Ascending aorta (tissue), 2 donors: ENCODE results near the gene PLCD3. TPM values are rescaled to one million over a fixed set of nuclear protein-coding genes. Genes with fewer than 3 reads are reported as not detected.

Experiments used
- DNase-seq, 2 donors: peaks; one replicate each; pipeline ENCODE4 v3.0.0-alpha.2; 2019; ENCODE audit warnings: low spot score in 2 of 2
- H3K27ac ChIP-seq, 2 donors: fragments of 200-600 bp; sonication (generic); one replicate each; pipeline ENCODE4 v1.5.1; 2016 to 2017; ENCODE audit warnings: mild to moderate bottlenecking in 1 of 2
- H3K27me3 ChIP-seq: fragments of 200-600 bp; sonication (generic); one replicate; pipeline ENCODE4 v1.5.1; 2017
- H3K36me3 ChIP-seq, 2 donors: fragments of 200-600 bp; sonication (generic); one replicate each; pipeline ENCODE4 v1.5.1; 2016
- H3K4me1 ChIP-seq, 2 donors: fragments of 200-600 bp; sonication (generic); one replicate each; pipeline ENCODE4 v1.5.1; 2016 to 2017; ENCODE audit warnings: mild to moderate bottlenecking in 1 of 2
- H3K4me3 ChIP-seq, 2 donors: fragments of 200-600 bp; sonication (generic); one replicate each; pipeline ENCODE4 v1.5.1; 2016 to 2017; ENCODE audit warnings: mild to moderate bottlenecking in 1 of 2
- H3K9me3 ChIP-seq, 2 donors: fragments of 200-600 bp; sonication (generic); one replicate each; pipeline ENCODE4 v1.5.1; 2016
- CTCF ChIP-seq, 3 experiments: fragments of 200-600 bp in 2 of 3; fragments of 450-650 bp in 1 of 3; sonication (generic) in 2 of 3; IDR thresholded peaks; one replicate each; pipeline ENCODE4 v1.5.1; 2016 to 2019; ENCODE audit warnings: antibody characterized with exemption in 3 of 3, mild to moderate bottlenecking in 1 of 3, moderate library complexity in 1 of 3
- intact Hi-C: fragments of 100-400 bp; cut with DNase I; formaldehyde crosslinking; loops from one replicate; pipeline ENCODE4 v1.15.1; 2023
- total RNA-seq: library from RNA; depleted of rRNA; stranded (reverse); fragments of >200 nt; gene quantifications from one replicate; pipeline ENCODE4 v1.1.0, GENCODE V29; 2016

The PLCD3 gene
- total RNA-seq, 1 donor from 2014 or later: 65.5 TPM

GRCh38 chr17:45104029-45104428 lies 28.3 kb downstream of the PLCD3 start:
- no peak for TF ChIP-seq CTCF (IDR thresholded peaks at IDR 0.05)
- Histone ChIP-seq H3K36me3 (peaks cover 76 to 80% of the 10 kb centered on the region in 2 donors), H3K4me1 (peaks cover 9 to 15% of the 10 kb centered on the region in 2 donors), H3K4me3 (no peak overlapping the region), H3K27me3 (no peaks in the 10 kb centered on the region), H3K27ac (peak overlapping the region; percentile 22 to 50), H3K9me3 (no peaks in the 10 kb centered on the region)
- intact Hi-C loops: no loop called here
- no peak for DNase-seq

GRCh38 chr17:45103269-45103795 lies 29.0 kb downstream of the PLCD3 start:
- Histone ChIP-seq H3K9me3 (no peaks in the 10 kb centered on the region), H3K27ac (peak overlapping the region; percentile 50 to 54), H3K36me3 (peaks cover 77 to 80% of the 10 kb centered on the region in 2 donors), H3K4me3 (no peak overlapping the region), H3K4me1 (peaks cover 14 to 22% of the 10 kb centered on the region in 2 donors), H3K27me3 (no peaks in the 10 kb centered on the region)
- DNase-seq: no peak
- TF ChIP-seq CTCF (IDR thresholded peaks at IDR 0.05): no peak
- intact Hi-C loops: no loop called here

- no peaks in the 10 kb centered on the region for H3K27me3 ChIP-seq
- H3K27ac ChIP-seq: peak overlapping the region; percentile 50 to 54
- no peak for TF ChIP-seq CTCF (IDR thresholded peaks at IDR 0.05)
- H3K36me3 ChIP-seq: peaks cover 77 to 80% of the 10 kb centered on the region in 2 donors
- H3K4me1 ChIP-seq: peaks cover 15 to 26% of the 10 kb centered on the region in 2 donors
- no peak overlapping the region for H3K4me3 ChIP-seq
- H3K9me3 ChIP-seq: no peaks in the 10 kb centered on the region
- intact Hi-C loops: no loop called here
- DNase-seq: no peak
These were observed 29.5 kb downstream of the PLCD3 start for GRCh38 chr17:45102856-45103255.

GRCh38 chr17:45101883-45102811 lies 30.2 kb downstream of the PLCD3 start:
- peaks cover 80 to 81% of the 10 kb centered on the region in 2 donors for H3K36me3 ChIP-seq
- no peak overlapping the region for H3K4me3 ChIP-seq
- no peaks in the 10 kb centered on the region for H3K9me3 ChIP-seq
- peaks cover 15 to 25% of the 10 kb centered on the region in 2 donors for H3K4me1 ChIP-seq
- intact Hi-C loops: no loop called here
- H3K27ac ChIP-seq: peak overlapping the region; percentile 50 to 54
- DNase-seq: no peak
- TF ChIP-seq CTCF (IDR thresholded peaks at IDR 0.05): no peak
- H3K27me3 ChIP-seq: no peaks in the 10 kb centered on the region

- Histone ChIP-seq H3K36me3 (peaks cover 80 to 87% of the 10 kb centered on the region in 2 donors), H3K4me3 (no peak overlapping the region), H3K4me1 (peaks cover 12 to 24% of the 10 kb centered on the region in 2 donors), H3K9me3 (no peaks in the 10 kb centered on the region), H3K27ac (peak overlapping the region; percentile 50 to 54), H3K27me3 (no peaks in the 10 kb centered on the region)
- DNase-seq: no peak
- no peak for TF ChIP-seq CTCF (IDR thresholded peaks at IDR 0.05)
- intact Hi-C loops: no loop called here
These were observed 30.8 kb downstream of the PLCD3 start for GRCh38 chr17:45101546-45101882.
